ENCODE measurements around the gene TCEAL4. TPM values are rescaled to one million over a fixed set of nuclear protein-coding genes. Genes with fewer than 3 reads are reported as not detected.

Gene TCEAL4
- total RNA-seq, 1 donor = 45.6 TPM

DNA sequence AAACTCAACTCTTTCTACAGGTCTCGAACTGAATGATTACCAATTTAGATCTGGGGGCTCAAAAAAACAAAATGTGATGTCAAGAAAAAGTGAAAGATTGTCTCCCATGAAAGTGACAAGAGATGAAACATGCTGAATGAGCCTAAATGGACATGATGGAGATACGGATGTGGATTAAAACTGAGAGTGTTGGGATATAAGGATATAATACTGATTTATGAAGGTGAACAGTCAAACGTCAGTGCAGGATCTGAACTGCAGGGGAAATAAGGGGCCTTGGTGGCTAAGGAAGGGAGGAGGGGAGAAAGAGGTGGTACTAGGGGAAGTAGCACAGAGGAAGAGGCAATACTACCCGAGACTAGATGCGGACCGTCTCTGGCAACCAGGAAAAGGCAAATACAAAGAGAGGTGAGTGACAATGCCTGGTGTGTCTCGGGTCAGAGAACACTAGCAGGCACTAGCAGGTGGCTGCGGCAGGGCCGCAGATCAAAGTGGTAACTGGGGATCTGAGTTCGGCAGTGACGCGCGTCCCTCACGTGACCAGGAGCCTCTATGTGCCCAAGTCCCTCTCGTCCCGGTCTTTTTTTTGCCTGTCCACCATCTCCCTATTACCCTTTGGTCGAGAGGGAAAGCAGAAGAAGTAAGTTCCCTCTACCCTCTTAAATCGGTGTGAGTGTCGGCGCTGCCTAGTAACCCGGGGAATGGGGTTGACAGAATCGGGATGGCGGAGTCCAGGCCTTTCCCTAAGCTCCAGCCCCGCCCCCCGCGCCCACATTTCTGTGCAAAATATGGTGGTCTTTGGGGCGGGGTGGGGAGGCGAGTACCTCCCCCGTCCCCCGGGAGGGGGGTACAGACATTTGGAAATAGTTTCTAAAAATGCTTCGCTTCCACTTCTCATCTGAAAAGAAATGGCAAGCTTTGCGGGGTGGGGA lies 43.3 kb downstream of the TCEAL4 start, which contains the start of gene TCEAL1:
Gene TCEAL1, plus strand, starts transcription at position 590 of the 932 bp plus-strand sequence. CDS start 942 bp downstream, outside the sequence.
- Histone ChIP-seq H3K79me2 (ENCODE audit: insufficient read depth, low read length) (peaks cover 18% of the 10 kb centered on the region), H3K27ac (ENCODE audit: low read depth, low read length) (peak within 1 kb of the TSS; percentile 74), H3K36me3 (ENCODE audit: insufficient read depth, low read length) (no peaks in the 10 kb centered on the region), H3K4me1 (ENCODE audit: insufficient read depth, low read length) (peaks cover 3% of the 10 kb centered on the region), H3K9me3 (ENCODE audit: low read depth, low read length) (no peaks in the 10 kb centered on the region), H3K4me3 (ENCODE audit: insufficient read depth, low read length) (peak within 1 kb of the TSS; percentile 82), H2AFZ (ENCODE audit: low read length) (peak within 1 kb of the TSS; percentile 90), H3K4me2 (ENCODE audit: insufficient read depth, low read length) (peak within 1 kb of the TSS; percentile 72), H4K20me1 (ENCODE audit: insufficient read depth, low read length) (no peaks in the 10 kb centered on the region), H3K27me3 (ENCODE audit: insufficient read depth, low read length) (peaks cover 13% of the 10 kb centered on the region)
- TF ChIP-seq, protein P1, sequence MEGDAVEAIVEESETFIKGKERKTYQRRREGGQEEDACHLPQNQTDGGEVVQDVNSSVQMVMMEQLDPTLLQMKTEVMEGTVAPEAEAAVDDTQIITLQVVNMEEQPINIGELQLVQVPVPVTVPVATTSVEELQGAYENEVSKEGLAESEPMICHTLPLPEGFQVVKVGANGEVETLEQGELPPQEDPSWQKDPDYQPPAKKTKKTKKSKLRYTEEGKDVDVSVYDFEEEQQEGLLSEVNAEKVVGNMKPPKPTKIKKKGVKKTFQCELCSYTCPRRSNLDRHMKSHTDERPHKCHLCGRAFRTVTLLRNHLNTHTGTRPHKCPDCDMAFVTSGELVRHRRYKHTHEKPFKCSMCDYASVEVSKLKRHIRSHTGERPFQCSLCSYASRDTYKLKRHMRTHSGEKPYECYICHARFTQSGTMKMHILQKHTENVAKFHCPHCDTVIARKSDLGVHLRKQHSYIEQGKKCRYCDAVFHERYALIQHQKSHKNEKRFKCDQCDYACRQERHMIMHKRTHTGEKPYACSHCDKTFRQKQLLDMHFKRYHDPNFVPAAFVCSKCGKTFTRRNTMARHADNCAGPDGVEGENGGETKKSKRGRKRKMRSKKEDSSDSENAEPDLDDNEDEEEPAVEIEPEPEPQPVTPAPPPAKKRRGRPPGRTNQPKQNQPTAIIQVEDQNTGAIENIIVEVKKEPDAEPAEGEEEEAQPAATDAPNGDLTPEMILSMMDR (IDR thresholded peaks at IDR 0.05; ENCODE audit: extremely low read depth, low read depth, low read length) = no peak
- DNase-seq (ENCODE audit: insufficient read length, low spot score, missing footprints) = no peak

DNA sequence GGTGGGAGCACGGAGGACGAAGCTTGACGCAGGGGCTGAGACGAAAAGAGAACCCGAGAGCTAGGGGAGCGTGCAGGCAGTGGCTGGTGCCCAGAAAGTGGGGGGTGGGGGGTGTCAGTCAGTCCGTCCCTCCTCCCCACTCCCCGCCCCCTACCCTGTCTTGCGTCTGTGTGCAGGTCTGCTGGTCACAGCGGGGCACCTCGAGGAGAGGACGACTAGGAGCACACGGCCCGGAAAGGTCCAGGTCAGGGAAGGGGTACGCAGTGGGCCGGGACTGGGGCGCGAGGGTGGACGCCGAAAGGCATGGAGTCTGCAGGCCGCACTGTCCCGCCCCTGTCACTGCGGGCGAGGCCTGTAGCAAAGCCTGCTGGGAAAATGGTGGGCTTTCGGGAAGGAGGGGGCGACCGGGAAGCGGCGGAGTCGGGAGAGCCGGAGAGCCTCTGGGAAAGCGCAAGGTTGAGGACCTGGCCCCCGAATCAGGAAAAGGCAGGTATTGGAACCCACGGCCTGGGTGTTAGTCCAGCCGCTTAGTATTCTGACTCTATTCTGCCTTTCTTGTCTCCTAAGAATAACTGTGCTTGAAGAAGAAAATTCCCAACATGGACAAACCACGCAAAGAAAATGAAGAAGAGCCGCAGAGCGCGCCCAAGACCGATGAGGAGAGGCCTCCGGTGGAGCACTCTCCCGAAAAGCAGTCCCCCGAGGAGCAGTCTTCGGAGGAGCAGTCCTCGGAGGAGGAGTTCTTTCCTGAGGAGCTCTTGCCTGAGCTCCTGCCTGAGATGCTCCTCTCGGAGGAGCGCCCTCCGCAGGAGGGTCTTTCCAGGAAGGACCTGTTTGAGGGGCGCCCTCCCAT lies 44.2 kb downstream of the TCEAL4 start:
- H3K27me3 ChIP-seq (ENCODE audit: insufficient read depth, low read length) = peaks cover 13% of the 10 kb centered on the region
- no peaks in the 10 kb centered on the region for H3K36me3 ChIP-seq (ENCODE audit: insufficient read depth, low read length)
- H3K4me1 ChIP-seq (ENCODE audit: insufficient read depth, low read length) = peaks cover 3% of the 10 kb centered on the region
- DNase-seq (ENCODE audit: insufficient read length, low spot score, missing footprints) = no peak
- H4K20me1 ChIP-seq (ENCODE audit: insufficient read depth, low read length) = no peaks in the 10 kb centered on the region
- TF ChIP-seq, protein P1 (IDR thresholded peaks at IDR 0.05; ENCODE audit: extremely low read depth, low read depth, low read length) = peak; percentile 53
- H3K79me2 ChIP-seq (ENCODE audit: insufficient read depth, low read length) = peaks cover 18% of the 10 kb centered on the region
- no peaks in the 10 kb centered on the region for H3K9me3 ChIP-seq (ENCODE audit: low read depth, low read length)
- H3K4me3 ChIP-seq (ENCODE audit: insufficient read depth, low read length) = peak overlapping the region; percentile 82
- peak overlapping the region; percentile 72 for H3K4me2 ChIP-seq (ENCODE audit: insufficient read depth, low read length)
- peak overlapping the region; percentile 90 for H2AFZ ChIP-seq (ENCODE audit: low read length)
- H3K27ac ChIP-seq (ENCODE audit: low read depth, low read length) = peak overlapping the region; percentile 74

DNA sequence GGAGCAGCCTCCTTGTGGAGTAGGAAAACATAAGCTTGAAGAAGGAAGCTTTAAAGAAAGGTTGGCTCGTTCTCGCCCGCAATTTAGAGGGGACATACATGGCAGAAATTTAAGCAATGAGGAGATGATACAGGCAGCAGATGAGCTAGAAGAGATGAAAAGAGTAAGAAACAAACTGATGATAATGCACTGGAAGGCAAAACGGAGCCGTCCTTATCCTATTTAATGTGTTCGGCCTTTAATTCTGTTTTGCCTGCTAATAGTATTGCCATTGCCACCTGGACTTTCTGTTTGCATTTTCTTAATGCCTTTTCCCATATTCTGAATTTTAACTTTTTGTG lies 44.8 kb downstream of the TCEAL4 start:
- no peak for DNase-seq (ENCODE audit: insufficient read length, low spot score, missing footprints)
- Histone ChIP-seq H3K36me3 (ENCODE audit: insufficient read depth, low read length) (no peaks in the 10 kb centered on the region), H3K27ac (ENCODE audit: low read depth, low read length) (peak overlapping the region; percentile 74), H3K4me2 (ENCODE audit: insufficient read depth, low read length) (peak overlapping the region; percentile 72), H3K4me3 (ENCODE audit: insufficient read depth, low read length) (peak overlapping the region; percentile 82), H3K9me3 (ENCODE audit: low read depth, low read length) (no peaks in the 10 kb centered on the region), H3K79me2 (ENCODE audit: insufficient read depth, low read length) (peaks cover 18% of the 10 kb centered on the region), H3K4me1 (ENCODE audit: insufficient read depth, low read length) (peaks cover 3% of the 10 kb centered on the region), H3K27me3 (ENCODE audit: insufficient read depth, low read length) (peaks cover 13% of the 10 kb centered on the region), H2AFZ (ENCODE audit: low read length) (peak overlapping the region; percentile 90), H4K20me1 (ENCODE audit: insufficient read depth, low read length) (no peaks in the 10 kb centered on the region)
- TF ChIP-seq, protein P1 (IDR thresholded peaks at IDR 0.05; ENCODE audit: extremely low read depth, low read depth, low read length) = no peak
